ENCODE data around the gene CYP24A1. TPM values are rescaled to one million over a fixed set of nuclear protein-coding genes. Genes with fewer than 3 reads are reported as not detected.

CYP24A1 gene
- total RNA-seq, 2 donors from 2014 or later = 0.08 TPM; not detected in 1

GRCh38 chr20:54161008-54161820 lies 12.6 kb downstream of the CYP24A1 start:
- Mint-ChIP-seq H3K27ac (no peak overlapping the region), H3K4me3 (no peak overlapping the region), H3K9me3 (no peaks in the 10 kb centered on the region), H3K4me1 (no peaks in the 10 kb centered on the region), H3K27me3 (peaks cover 17% of the 10 kb centered on the region), H3K36me3 (ENCODE audit: low read depth) (no peaks in the 10 kb centered on the region)
- no peak for ATAC-seq (replicated peaks)

GRCh38 chr20:54160065-54161007 lies 13.4 kb downstream of the CYP24A1 start:
- H3K27ac Mint-ChIP-seq = no peak overlapping the region
- H3K9me3 Mint-ChIP-seq = no peaks in the 10 kb centered on the region
- H3K4me3 Mint-ChIP-seq = no peak overlapping the region
- H3K4me1 Mint-ChIP-seq = no peaks in the 10 kb centered on the region
- H3K36me3 Mint-ChIP-seq (ENCODE audit: low read depth) = no peaks in the 10 kb centered on the region
- ATAC-seq (replicated peaks) = no peak
- H3K27me3 Mint-ChIP-seq = peaks cover 14% of the 10 kb centered on the region

GRCh38 chr20:54158856-54159418 lies 14.8 kb downstream of the CYP24A1 start:
- no peaks in the 10 kb centered on the region for H3K4me1 Mint-ChIP-seq
- no peaks in the 10 kb centered on the region for H3K9me3 Mint-ChIP-seq
- no peak for ATAC-seq (replicated peaks)
- peaks cover 14% of the 10 kb centered on the region for H3K27me3 Mint-ChIP-seq
- no peak overlapping the region for H3K4me3 Mint-ChIP-seq
- H3K36me3 Mint-ChIP-seq (ENCODE audit: low read depth) = no peaks in the 10 kb centered on the region
- H3K27ac Mint-ChIP-seq = no peak overlapping the region

- Mint-ChIP-seq H3K4me3 (no peak overlapping the region), H3K4me1 (no peaks in the 10 kb centered on the region), H3K9me3 (no peaks in the 10 kb centered on the region), H3K36me3 (ENCODE audit: low read depth) (no peaks in the 10 kb centered on the region), H3K27ac (no peak overlapping the region), H3K27me3 (peaks cover 14% of the 10 kb centered on the region)
- no peak for ATAC-seq (replicated peaks)
Measured at GRCh38 chr20:54158226-54158625, 15.6 kb downstream of the CYP24A1 start.

GRCh38 chr20:54156981-54157835 lies 16.6 kb downstream of the CYP24A1 start:
- H3K4me1 Mint-ChIP-seq = no peaks in the 10 kb centered on the region
- H3K9me3 Mint-ChIP-seq = no peaks in the 10 kb centered on the region
- H3K27me3 Mint-ChIP-seq = peaks cover 14% of the 10 kb centered on the region
- no peaks in the 10 kb centered on the region for H3K36me3 Mint-ChIP-seq (ENCODE audit: low read depth)
- ATAC-seq (replicated peaks) = no peak
- H3K4me3 Mint-ChIP-seq = no peak overlapping the region
- no peak overlapping the region for H3K27ac Mint-ChIP-seq

DNA sequence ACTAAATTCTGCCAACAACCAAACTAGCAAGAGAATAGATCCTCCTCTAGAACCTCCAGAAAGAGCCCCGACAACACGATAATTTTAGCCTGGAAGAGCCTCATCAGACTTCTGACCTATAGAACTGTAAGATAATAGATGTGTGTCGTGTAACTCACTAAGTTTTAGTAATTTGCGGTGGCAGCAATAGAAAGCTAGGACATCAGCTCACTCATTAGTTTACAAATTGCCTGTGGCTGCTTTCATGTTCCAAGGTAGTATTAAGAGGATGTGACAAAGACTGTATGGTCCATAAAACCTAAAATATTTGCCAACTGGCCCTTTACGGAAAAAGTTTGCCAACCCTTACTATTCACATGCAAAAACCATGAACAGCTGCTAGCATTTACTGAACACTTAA lies 17.3 kb downstream of the CYP24A1 start:
- Mint-ChIP-seq H3K27me3 (peaks cover 14% of the 10 kb centered on the region), H3K27ac (no peak overlapping the region), H3K9me3 (no peaks in the 10 kb centered on the region), H3K36me3 (ENCODE audit: low read depth) (no peaks in the 10 kb centered on the region), H3K4me1 (no peaks in the 10 kb centered on the region), H3K4me3 (no peak overlapping the region)
- no peak for ATAC-seq (replicated peaks)

DNA sequence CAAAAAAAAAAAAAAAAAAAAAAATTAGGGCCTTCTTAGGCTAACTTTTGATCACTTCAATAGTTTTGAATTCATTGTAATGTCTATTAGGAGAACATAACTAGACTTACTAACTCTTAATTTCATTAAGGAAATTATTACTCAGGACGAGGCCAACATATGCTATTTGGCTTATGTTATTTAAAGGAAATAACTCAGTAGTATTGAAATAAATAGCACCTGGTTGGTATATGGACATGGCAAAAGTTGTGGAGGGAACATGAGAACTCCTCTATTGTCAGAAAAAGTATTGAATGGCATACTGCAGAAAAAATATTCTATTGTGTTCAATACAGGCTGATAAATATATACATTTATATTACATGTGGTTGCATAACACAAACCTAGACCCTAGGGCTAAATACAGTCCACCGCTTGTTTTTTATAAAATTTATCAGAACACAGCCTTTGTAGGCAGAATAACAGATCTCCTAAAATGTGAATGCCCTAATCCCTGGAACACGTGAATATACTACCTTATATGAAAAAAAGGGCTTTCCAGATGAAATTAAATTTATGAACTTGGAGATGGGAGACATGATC lies 18.0 kb downstream of the CYP24A1 start:
- H3K4me3 Mint-ChIP-seq = no peak overlapping the region
- no peaks in the 10 kb centered on the region for H3K4me1 Mint-ChIP-seq
- H3K27me3 Mint-ChIP-seq = peaks cover 11% of the 10 kb centered on the region
- ATAC-seq (replicated peaks) = no peak
- H3K27ac Mint-ChIP-seq = no peak overlapping the region
- no peaks in the 10 kb centered on the region for H3K9me3 Mint-ChIP-seq
- H3K36me3 Mint-ChIP-seq (ENCODE audit: low read depth) = no peaks in the 10 kb centered on the region

DNA sequence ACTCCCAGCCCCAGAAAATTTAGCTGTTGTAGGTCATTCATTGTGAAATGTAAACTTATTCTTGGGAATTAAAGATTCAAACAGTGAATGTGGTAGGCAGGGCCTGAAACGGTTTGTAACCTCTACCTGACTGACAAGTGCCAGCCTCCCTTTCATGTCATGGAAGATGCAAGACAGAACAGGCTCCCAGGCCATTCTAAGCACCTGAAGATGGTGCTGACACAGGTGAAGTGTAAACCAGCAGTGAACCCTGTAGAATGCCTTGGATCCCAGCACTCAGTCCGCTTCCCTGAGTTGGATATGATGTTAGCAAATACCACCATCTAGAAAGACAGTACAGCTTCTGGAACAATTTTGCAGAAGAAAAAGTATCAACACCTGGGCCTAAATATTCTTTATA lies 19.3 kb downstream of the CYP24A1 start:
- Mint-ChIP-seq H3K4me3 (no peak overlapping the region), H3K4me1 (no peaks in the 10 kb centered on the region), H3K27me3 (peaks cover 12% of the 10 kb centered on the region), H3K27ac (no peak overlapping the region), H3K9me3 (no peaks in the 10 kb centered on the region), H3K36me3 (ENCODE audit: low read depth) (no peaks in the 10 kb centered on the region)
- no peak for ATAC-seq (replicated peaks)

- Mint-ChIP-seq H3K4me1 (no peaks in the 10 kb centered on the region), H3K27me3 (peaks cover 15% of the 10 kb centered on the region), H3K36me3 (ENCODE audit: low read depth) (no peaks in the 10 kb centered on the region), H3K9me3 (no peaks in the 10 kb centered on the region), H3K27ac (no peak overlapping the region), H3K4me3 (no peak overlapping the region)
- ATAC-seq (replicated peaks) = no peak
Measured at GRCh38 chr20:54153847-54154246, 19.9 kb downstream of the CYP24A1 start.

DNA sequence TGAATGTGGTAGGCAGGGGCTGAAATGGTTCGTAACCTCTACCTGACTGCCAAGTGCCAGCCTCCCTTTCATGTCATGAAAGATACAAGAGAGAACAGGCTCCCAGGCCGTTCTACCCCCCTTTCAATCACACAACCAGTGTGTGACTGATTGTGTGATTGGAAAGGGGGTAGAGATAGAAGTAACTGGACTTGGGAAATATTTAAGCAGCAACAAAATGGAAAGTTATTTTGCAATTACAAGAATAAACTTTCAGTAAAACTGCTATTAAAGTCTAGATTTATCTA lies 20.8 kb downstream of the CYP24A1 start:
- Mint-ChIP-seq H3K9me3 (no peaks in the 10 kb centered on the region), H3K4me1 (no peaks in the 10 kb centered on the region), H3K27ac (no peak overlapping the region), H3K27me3 (peaks cover 19% of the 10 kb centered on the region), H3K4me3 (no peak overlapping the region), H3K36me3 (ENCODE audit: low read depth) (no peaks in the 10 kb centered on the region)
- no peak for ATAC-seq (replicated peaks)

DNA sequence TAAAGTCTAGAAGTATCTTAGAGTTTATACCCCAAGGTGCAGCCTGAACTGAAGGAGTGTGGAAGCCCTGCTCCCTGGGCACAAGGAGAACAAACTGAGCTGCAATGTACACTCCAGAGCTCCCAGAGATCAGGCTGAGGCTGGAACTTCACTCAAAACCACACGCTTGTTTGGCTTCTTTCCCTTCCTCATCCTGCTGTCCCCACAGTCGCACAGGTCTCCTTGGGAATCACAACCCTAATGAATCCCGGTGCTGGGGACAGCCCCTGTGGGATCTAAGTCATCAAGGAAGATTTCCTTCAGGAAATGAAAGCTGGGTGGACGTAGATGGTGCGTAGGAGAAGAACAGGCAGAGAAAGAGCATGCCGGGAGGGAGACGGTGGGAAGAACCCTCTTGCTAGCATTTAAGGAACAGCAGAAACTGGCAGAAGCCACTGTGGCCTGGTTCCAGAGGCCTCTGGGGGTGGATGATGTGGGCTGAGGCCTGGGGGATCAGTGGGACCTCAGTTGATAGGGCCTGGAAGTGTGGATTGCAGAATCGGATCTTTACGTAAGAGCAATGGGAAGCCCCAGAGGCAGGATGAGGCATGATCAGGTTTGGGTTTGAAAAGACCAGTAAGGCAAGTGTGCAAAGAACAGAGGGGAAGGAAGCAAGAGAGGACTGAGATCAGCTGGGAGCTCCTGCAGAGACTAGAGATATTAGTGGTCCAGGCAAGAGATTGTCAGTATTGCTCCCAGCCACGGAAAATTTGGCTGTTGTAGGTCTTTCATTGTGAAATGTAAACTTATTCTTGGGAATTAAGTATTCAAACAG lies 21.4 kb downstream of the CYP24A1 start:
- Mint-ChIP-seq H3K27me3 (peaks cover 19% of the 10 kb centered on the region), H3K4me3 (no peak overlapping the region), H3K4me1 (no peaks in the 10 kb centered on the region), H3K36me3 (ENCODE audit: low read depth) (no peaks in the 10 kb centered on the region), H3K27ac (no peak overlapping the region), H3K9me3 (no peaks in the 10 kb centered on the region)
- ATAC-seq (replicated peaks) = no peak

DNA sequence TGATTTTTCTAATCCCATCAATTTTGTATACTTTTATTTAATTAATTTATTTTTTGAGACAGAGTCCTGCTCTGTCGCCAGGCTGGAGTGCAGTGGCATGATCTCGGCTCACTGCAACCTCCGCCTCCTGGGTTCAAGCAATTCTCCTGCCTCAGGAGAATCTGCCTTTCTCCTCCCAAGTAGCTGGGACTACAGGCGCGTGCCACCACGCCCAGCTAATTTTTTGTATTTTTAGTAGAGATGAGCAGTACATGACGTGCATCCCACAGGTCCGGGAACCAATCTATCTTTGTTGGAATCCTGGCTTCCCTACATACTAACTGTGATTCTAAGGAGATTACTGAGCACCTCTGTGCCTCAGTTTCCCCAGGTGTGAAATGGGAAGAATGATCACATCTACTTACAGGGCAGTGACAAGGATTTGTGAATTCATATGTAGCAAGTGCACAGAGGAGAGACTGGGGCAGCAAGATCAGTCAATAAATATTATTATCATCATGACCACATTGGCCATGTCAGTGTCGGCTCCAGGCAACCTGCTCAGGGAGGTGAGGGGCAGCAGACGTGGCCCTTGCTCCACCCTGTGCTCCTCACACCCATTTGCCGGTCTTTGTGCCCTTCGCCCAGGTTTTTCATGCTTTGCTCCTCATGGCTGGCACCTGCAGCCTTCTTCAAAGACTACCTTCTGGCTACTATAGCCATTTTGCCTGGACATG lies 22.1 kb downstream of the CYP24A1 start:
- Mint-ChIP-seq H3K27me3 (peaks cover 16% of the 10 kb centered on the region), H3K27ac (no peak overlapping the region), H3K4me1 (no peaks in the 10 kb centered on the region), H3K9me3 (no peaks in the 10 kb centered on the region), H3K36me3 (ENCODE audit: low read depth) (no peaks in the 10 kb centered on the region), H3K4me3 (no peak overlapping the region)
- ATAC-seq (replicated peaks) = no peak

GRCh38 chr20:54151075-54151439 lies 22.7 kb downstream of the CYP24A1 start:
- H3K4me3 Mint-ChIP-seq = no peak overlapping the region
- no peaks in the 10 kb centered on the region for H3K9me3 Mint-ChIP-seq
- H3K27me3 Mint-ChIP-seq = peaks cover 12% of the 10 kb centered on the region
- no peaks in the 10 kb centered on the region for H3K36me3 Mint-ChIP-seq (ENCODE audit: low read depth)
- H3K27ac Mint-ChIP-seq = no peak overlapping the region
- ATAC-seq (replicated peaks) = no peak
- H3K4me1 Mint-ChIP-seq = no peaks in the 10 kb centered on the region

Measured in activated T-helper 17 cell treated with anti-CD3 and anti-CD28 coated beads, Interleukin-2, amount 50 U/mL, for 72 hours (primary cell).